K562 (cell line): ENCODE results near the gene MAST3. TPM values are rescaled to one million over a fixed set of nuclear protein-coding genes. Genes with fewer than 3 reads are reported as not detected.

Experiments
- ARID1B ChIP-seq: fragments of 450-650 bp; IDR thresholded peaks from 2 replicates; pipeline ENCODE4 v1.6.1; 2016; ENCODE audit warnings: antibody characterized with exemption, mild to moderate bottlenecking, inconsistent platforms
- ATF1 ChIP-seq, 2 experiments: fragments of 450-650 bp in 1 of 2; IDR thresholded peaks; 2 replicates each; pipeline ENCODE4 v1.6.1; 2016; ENCODE audit warnings: missing compliant biosample characterization in 1 of 2, missing genetic modification characterization in 1 of 2
- BCOR ChIP-seq: fragments of 450-650 bp; IDR thresholded peaks from 2 replicates; pipeline ENCODE4 v1.6.1; 2016
- BRD9 ChIP-seq: fragments of 450-650 bp; IDR thresholded peaks from 2 replicates; pipeline ENCODE4 v1.6.1; 2018; ENCODE audit warnings: low read depth; ENCODE audit not compliant: partially characterized antibody
- E4F1 ChIP-seq: fragments of 250-450 bp; sonication (Bioruptor Pico); IDR thresholded peaks from 2 replicates; pipeline ENCODE4 v1.5.0; 2021; ENCODE audit warnings: mild to moderate bottlenecking, borderline replicate concordance
- ELK1 ChIP-seq: sonication (generic); formaldehyde crosslinking; IDR thresholded peaks from 2 replicates; pipeline ENCODE4 v1.8.1; 2022; ENCODE audit warnings: missing genetic modification reagents
- KDM5B ChIP-seq: fragments of 200-600 bp; sonication (generic); IDR thresholded peaks from 2 replicates; pipeline ENCODE4 v1.6.1; 2012; ENCODE audit warnings: low read depth, mild to moderate bottlenecking, moderate library complexity, low read length, control low read depth, inconsistent platforms; ENCODE audit not compliant: insufficient replicate concordance
- KLF10 ChIP-seq: fragments of 250-450 bp; sonication (Bioruptor Pico); IDR thresholded peaks from 2 replicates; pipeline ENCODE4 v1.6.1; 2021; ENCODE audit warnings: matching md5 sums
- MAZ ChIP-seq, 2 experiments: fragments of 450-650 bp in 1 of 2; sonication (generic) in 1 of 2; formaldehyde crosslinking; IDR thresholded peaks in 1 of 2; conservative IDR thresholded peaks in 1 of 2; 2 replicates each; pipeline versions ENCODE4 v1.4.0 to v1.5.0; 2020; ENCODE audit warnings: mild to moderate bottlenecking in 1 of 2, missing genetic modification reagents in 1 of 2
- MCM5 ChIP-seq: fragments of 450-650 bp; IDR thresholded peaks from 2 replicates; pipeline ENCODE4 v1.6.1; 2016; ENCODE audit warnings: low read depth
- MED1 ChIP-seq: sonication (generic); formaldehyde crosslinking; IDR thresholded peaks from 2 replicates; pipeline ENCODE4 v1.8.1; 2023; ENCODE audit warnings: missing genetic modification reagents, borderline replicate concordance
- MIER1 ChIP-seq: fragments of 450-650 bp; IDR thresholded peaks from 2 replicates; pipeline ENCODE4 v1.6.1; 2016; ENCODE audit warnings: antibody characterized with exemption, mild to moderate bottlenecking, low read depth
- NKRF ChIP-seq: fragments of 450-650 bp; IDR thresholded peaks from 2 replicates; pipeline ENCODE4 v1.6.1; 2016; ENCODE audit warnings: borderline replicate concordance
- NR2C1 ChIP-seq, 2 experiments: fragments of 450-650 bp; IDR thresholded peaks; 2 replicates each; pipeline ENCODE4 v1.6.1; 2017; ENCODE audit warnings: mild to moderate bottlenecking in 2 of 2, antibody characterized with exemption in 1 of 2, inconsistent platforms in 1 of 2, missing compliant biosample characterization in 1 of 2, missing genetic modification characterization in 1 of 2
- PHF21A ChIP-seq: fragments of 450-650 bp; IDR thresholded peaks from 2 replicates; pipeline ENCODE4 v1.6.1; 2017; ENCODE audit warnings: low read depth, borderline replicate concordance
- RAD51 ChIP-seq: fragments of 450-650 bp; IDR thresholded peaks from 2 replicates; pipeline ENCODE4 v1.7.1; 2016; ENCODE audit warnings: low read depth, mild to moderate bottlenecking, borderline replicate concordance
- WHSC1 ChIP-seq: IDR thresholded peaks from one replicate; pipeline ENCODE4 v1.6.1; 2012; ENCODE audit warnings: low read length, control low read depth, inconsistent platforms
- XRCC5 ChIP-seq: fragments of 200-400 bp; formaldehyde crosslinking; IDR thresholded peaks from 2 replicates; pipeline ENCODE4 v1.6.1; 2017; ENCODE audit warnings: low read depth, mild to moderate bottlenecking, low read length
- ZNF395 ChIP-seq: fragments of 200-800 bp; sonication (Bioruptor generic); IDR thresholded peaks from 2 replicates; pipeline ENCODE4 v1.6.1; 2017; ENCODE audit warnings: missing genetic modification characterization, missing compliant biosample characterization
- ZNF444 ChIP-seq: fragments of 250-450 bp; sonication (Bioruptor Pico); IDR thresholded peaks from 2 replicates; pipeline ENCODE4 v1.4.0; 2020; ENCODE audit warnings: mild to moderate bottlenecking, moderate library complexity
- ZNF79 ChIP-seq: fragments of 250-450 bp; sonication (Bioruptor Pico); IDR thresholded peaks from 2 replicates; pipeline ENCODE4 v1.4.0; 2020; ENCODE audit warnings: low read depth, mild to moderate bottlenecking, moderate library complexity
- polyA plus RNA-seq, 8 experiments: library from polyadenylated mRNA; depleted of rRNA in 4 of 8; stranded (reverse) in 5 of 8; unstranded in 3 of 8; fragments of >200 nt; fragmentation: Nextera tagmentation in 2 of 8; fragmentation: Illumina TruSeq in 1 of 8; extraction: Ambion mirVana in 2 of 8; extraction: Trizol in 1 of 8; gene quantifications; 2 replicates each; pipeline versions ENCODE4 v1.2.1 to v1.2.3, GENCODE V29; 2011 to 2014; ENCODE audit warnings: inconsistent platforms in 1 of 8, missing spikeins in 1 of 8
- total RNA-seq, 7 experiments: library from RNA; depleted of rRNA in 6 of 7; stranded (reverse); fragments of >200 nt in 6 of 7; fragmentation: Illumina TruSeq in 2 of 7; extraction: Trizol in 2 of 7; gene quantifications; 2 replicates each; pipeline versions ENCODE4 v1.2.1 to v1.2.3, GENCODE V29; 2011 to 2021; ENCODE audit warnings: low replicate concordance in 1 of 7

Gene MAST3
- total and polyA plus RNA-seq, 9 of the 15 experiments (the other 6 are each of a cell fraction or from before 2014, with no cell fraction given) = 0.94 to 9.9 (median 2.4) TPM

- peak; percentile 17; the same call in 1 of the 2 replicates for TF ChIP-seq ARID1B
- TF ChIP-seq ATF1 (CRISPR knock-in tag; IDR thresholded peaks at IDR 0.05) = no peak
- no peak for TF ChIP-seq ATF1 (tag; IDR thresholded peaks at IDR 0.05)
- no peak; a peak in 2 of 4 replicates for TF ChIP-seq MAZ (CRISPR knock-in tag; conservative IDR thresholded peaks at IDR 0.05 in 1 of 2, IDR thresholded peaks at IDR 0.05 in 1 of 2)
- no peak for TF ChIP-seq NR2C1 (IDR thresholded peaks at IDR 0.05)
- TF ChIP-seq NR2C1 (tag; IDR thresholded peaks at IDR 0.05) = no peak
- no peak for TF ChIP-seq ZNF79 (CRISPR knock-in tag)
- TF ChIP-seq BCOR = peak; percentile 99
- TF ChIP-seq ELK1 = no peak
- no peak for TF ChIP-seq ZNF395 (CRISPR knock-in tag)
- TF ChIP-seq XRCC5 = no peak
- TF ChIP-seq E4F1 = no peak
- no peak for TF ChIP-seq ZNF444 (CRISPR knock-in tag)
- TF ChIP-seq MIER1 = 0 out of 2 replicates have a peak, but pooled peaks have one; percentile 46
- peak; percentile 72 for TF ChIP-seq BRD9
- no peak for TF ChIP-seq MED1 (CRISPR knock-in tag)
- TF ChIP-seq MCM5 = no peak
- no peak for TF ChIP-seq KDM5B
- TF ChIP-seq KLF10 (CRISPR knock-in tag) = no peak
- TF ChIP-seq PHF21A = no peak
- TF ChIP-seq NKRF = peak; percentile 70
- peak; percentile 51; the same call in 1 of the 2 replicates for TF ChIP-seq RAD51
- no peak for TF ChIP-seq WHSC1
Measured at GRCh38 chr19:18097217-18097992, at the start of gene MAST3 (continued).
